Kidney tubule cell (primary cell): ENCODE data around the gene EXOSC7.
A peak's percentile ranks its signal among the peaks of the same experiment; 100 is the strongest.

ENCODE experiments used
- DNase-seq: peaks from one replicate; pipeline ENCODE4 v3.0.0-alpha.2; 2018; ENCODE audit warnings: low spot score

EXOSC7 gene

GRCh38 chr3:45055411-45056143, 79.5 kb downstream of the EXOSC7 start:
- peak; percentile 58 for DNase-seq

- peak; percentile 39 for DNase-seq
Measured at GRCh38 chr3:45056608-45057301, 80.7 kb downstream of the EXOSC7 start.

- DNase-seq, result peak; percentile 67
Measured at GRCh38 chr3:45057557-45057956, 81.5 kb downstream of the EXOSC7 start.

- DNase-seq, result no peak
Measured at GRCh38 chr3:45059132-45059531, 83.1 kb downstream of the EXOSC7 start.

- DNase-seq, result no peak
Measured at GRCh38 chr3:45060165-45060892, 84.3 kb downstream of the EXOSC7 start.
